Neutrophil (primary cell): Measurements from ENCODE around the gene KITLG.

Experiments used
- H3K27ac ChIP-seq: fragments of 200-600 bp; sonication (generic); 2 replicates; pipeline ENCODE4 v1.5.1; 2016; ENCODE audit warnings: mild to moderate bottlenecking, moderate library complexity
- H3K27me3 ChIP-seq: fragments of 200-600 bp; sonication (generic); 2 replicates; pipeline ENCODE4 v1.6.0; 2016; ENCODE audit warnings: mild to moderate bottlenecking
- H3K36me3 ChIP-seq: fragments of 200-600 bp; sonication (generic); 2 replicates; pipeline ENCODE4 v1.5.1; 2017
- H3K4me1 ChIP-seq, 2 experiments: fragments of 200-600 bp in 1 of 2; sonication (generic) in 1 of 2; 1 replicate in 1 of 2; 2 replicates in 1 of 2; pipeline versions ENCODE4 v1.5.1 to v1.6.1; 2013 to 2016; ENCODE audit warnings: low read depth in 1 of 2, low read length in 1 of 2, mild to moderate bottlenecking in 1 of 2, moderate library complexity in 1 of 2; ENCODE audit not compliant: control insufficient read depth in 1 of 2, insufficient read depth in 1 of 2
- H3K4me3 ChIP-seq, 2 experiments: fragments of 200-600 bp in 1 of 2; sonication (generic) in 1 of 2; 1 replicate in 1 of 2; 2 replicates in 1 of 2; pipeline ENCODE4 v1.5.1; 2013 to 2016; ENCODE audit warnings: low read depth in 1 of 2, low read length in 1 of 2, mild to moderate bottlenecking in 1 of 2, moderate library complexity in 1 of 2
- H3K9me3 ChIP-seq: fragments of 200-600 bp; sonication (generic); 2 replicates; pipeline ENCODE4 v1.5.1; 2016
- TF ChIP-seq, protein P1 (sequence below): fragments of 200-600 bp; sonication (generic); IDR thresholded peaks from 2 replicates; pipeline ENCODE4 v1.5.1; 2016; ENCODE audit warnings: antibody characterized with exemption

KITLG gene

DNA sequence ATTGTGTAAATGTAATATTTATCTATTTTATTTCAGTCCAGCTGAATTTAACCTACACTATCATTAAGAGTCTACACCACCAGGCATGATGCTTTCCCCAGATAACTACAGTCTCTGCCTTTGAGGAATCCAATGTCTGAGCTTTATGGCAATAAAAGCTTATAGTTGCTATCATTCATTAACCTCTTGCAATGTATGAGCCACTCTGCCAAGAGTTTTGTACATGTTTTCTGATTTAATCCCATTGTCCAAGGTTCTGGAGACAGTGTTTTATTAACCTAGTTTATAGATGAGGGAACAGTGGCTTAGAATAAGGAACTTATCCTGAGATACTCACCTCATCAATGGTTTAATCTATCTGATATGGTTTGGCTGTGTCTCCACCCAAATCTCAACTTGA is 17.1 kb upstream of the KITLG start:
- Histone ChIP-seq H3K4me1 (no peaks in the 10 kb centered on the region), H3K36me3 (no peaks in the 10 kb centered on the region), H3K9me3 (no peaks in the 10 kb centered on the region), H3K4me3 (no peak overlapping the region), H3K27ac (no peak overlapping the region), H3K27me3 (no peaks in the 10 kb centered on the region)
- TF ChIP-seq, protein P1, sequence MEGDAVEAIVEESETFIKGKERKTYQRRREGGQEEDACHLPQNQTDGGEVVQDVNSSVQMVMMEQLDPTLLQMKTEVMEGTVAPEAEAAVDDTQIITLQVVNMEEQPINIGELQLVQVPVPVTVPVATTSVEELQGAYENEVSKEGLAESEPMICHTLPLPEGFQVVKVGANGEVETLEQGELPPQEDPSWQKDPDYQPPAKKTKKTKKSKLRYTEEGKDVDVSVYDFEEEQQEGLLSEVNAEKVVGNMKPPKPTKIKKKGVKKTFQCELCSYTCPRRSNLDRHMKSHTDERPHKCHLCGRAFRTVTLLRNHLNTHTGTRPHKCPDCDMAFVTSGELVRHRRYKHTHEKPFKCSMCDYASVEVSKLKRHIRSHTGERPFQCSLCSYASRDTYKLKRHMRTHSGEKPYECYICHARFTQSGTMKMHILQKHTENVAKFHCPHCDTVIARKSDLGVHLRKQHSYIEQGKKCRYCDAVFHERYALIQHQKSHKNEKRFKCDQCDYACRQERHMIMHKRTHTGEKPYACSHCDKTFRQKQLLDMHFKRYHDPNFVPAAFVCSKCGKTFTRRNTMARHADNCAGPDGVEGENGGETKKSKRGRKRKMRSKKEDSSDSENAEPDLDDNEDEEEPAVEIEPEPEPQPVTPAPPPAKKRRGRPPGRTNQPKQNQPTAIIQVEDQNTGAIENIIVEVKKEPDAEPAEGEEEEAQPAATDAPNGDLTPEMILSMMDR, result no peak

DNA sequence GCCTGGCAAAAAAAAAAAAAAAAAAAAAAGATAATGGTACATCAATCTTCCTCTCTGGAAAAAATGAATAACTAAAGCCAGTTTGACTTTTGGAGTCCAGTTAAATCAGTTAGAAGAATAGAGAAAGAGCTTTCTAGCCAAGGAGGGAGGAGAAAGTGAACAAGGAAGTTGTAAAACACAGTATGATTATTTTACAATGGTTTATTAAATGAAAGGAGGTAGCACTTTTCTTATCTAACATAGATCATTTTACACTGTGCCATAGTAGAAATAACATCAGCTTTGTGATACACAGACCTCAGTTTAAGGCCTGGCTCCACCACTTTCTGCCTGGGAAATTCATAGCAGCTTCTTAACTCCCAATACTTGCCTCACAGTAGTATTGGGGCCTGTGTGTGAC is 15.4 kb upstream of the KITLG start:
- no peaks in the 10 kb centered on the region for H3K9me3 ChIP-seq
- TF ChIP-seq, protein P1, result no peak
- H3K27me3 ChIP-seq, result no peaks in the 10 kb centered on the region
- H3K27ac ChIP-seq, result no peak overlapping the region
- H3K4me1 ChIP-seq, result no peaks in the 10 kb centered on the region
- no peaks in the 10 kb centered on the region for H3K36me3 ChIP-seq
- no peak overlapping the region for H3K4me3 ChIP-seq

DNA sequence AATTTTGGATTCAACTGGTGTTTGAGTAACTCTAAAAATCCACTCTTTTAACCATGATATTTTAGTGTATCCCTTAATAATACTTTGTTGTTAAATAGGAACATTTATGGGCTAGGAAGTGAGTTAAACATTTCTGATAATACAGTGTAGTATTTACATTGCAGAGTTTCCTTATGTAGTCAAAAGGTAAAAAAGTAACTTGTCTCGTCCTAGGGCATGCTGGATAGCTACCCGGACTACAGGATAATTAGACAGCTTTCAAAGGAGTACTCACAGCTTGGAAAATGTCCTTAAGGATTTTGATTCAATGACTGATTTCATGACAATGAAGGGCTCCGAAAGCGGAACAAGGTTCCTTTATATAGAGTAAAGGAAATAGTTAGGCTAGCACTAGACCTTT is 14.5 kb upstream of the KITLG start:
- no peaks in the 10 kb centered on the region for H3K4me1 ChIP-seq
- no peaks in the 10 kb centered on the region for H3K36me3 ChIP-seq
- no peaks in the 10 kb centered on the region for H3K27me3 ChIP-seq
- H3K27ac ChIP-seq, result no peak overlapping the region
- no peaks in the 10 kb centered on the region for H3K9me3 ChIP-seq
- no peak overlapping the region for H3K4me3 ChIP-seq
- TF ChIP-seq, protein P1, result no peak

DNA sequence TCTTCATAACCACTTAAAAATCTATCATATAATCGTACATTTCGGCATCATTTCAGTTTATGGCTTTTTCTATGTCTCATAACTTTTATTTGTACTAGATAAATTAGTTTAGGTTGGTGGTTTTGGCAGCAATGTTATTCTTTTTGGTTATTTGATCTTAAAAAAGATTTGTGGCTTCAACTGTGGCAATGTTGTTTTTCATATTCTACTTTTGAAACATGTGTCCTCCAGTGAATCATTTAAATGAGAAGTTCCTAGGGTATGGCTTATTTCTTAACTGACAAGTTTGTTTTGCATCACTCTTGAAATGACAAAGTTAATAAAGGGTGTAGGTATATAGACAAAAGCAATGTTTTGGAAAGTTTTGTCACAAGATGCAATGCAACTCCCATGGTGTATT is 11.1 kb upstream of the KITLG start:
- TF ChIP-seq, protein P1, result no peak
- Histone ChIP-seq H3K4me3 (no peak overlapping the region), H3K4me1 (no peaks in the 10 kb centered on the region), H3K9me3 (no peaks in the 10 kb centered on the region), H3K27ac (no peak overlapping the region), H3K27me3 (no peaks in the 10 kb centered on the region), H3K36me3 (no peaks in the 10 kb centered on the region)

DNA sequence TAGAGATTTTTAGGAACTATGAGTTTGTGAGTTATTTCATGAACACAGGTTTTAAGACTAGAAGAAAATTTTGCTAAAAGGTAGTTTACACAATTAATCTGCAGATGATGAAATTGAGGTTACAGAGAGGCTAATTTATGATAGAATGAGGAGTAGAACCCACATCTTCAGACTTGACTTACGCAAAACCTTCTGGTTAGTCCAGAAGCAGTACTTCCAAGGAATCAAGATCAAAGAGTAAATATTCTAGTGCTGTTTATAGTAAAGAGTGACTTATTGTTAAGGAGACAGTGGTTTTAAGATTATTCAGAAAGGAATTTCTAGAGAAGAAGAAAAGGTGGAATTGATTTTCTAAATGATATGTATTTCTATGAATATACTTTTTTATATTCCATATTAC is 10.6 kb upstream of the KITLG start:
- Histone ChIP-seq H3K9me3 (no peaks in the 10 kb centered on the region), H3K27ac (no peak overlapping the region), H3K27me3 (no peaks in the 10 kb centered on the region), H3K4me1 (no peaks in the 10 kb centered on the region), H3K4me3 (no peak overlapping the region), H3K36me3 (no peaks in the 10 kb centered on the region)
- TF ChIP-seq, protein P1, result no peak

DNA sequence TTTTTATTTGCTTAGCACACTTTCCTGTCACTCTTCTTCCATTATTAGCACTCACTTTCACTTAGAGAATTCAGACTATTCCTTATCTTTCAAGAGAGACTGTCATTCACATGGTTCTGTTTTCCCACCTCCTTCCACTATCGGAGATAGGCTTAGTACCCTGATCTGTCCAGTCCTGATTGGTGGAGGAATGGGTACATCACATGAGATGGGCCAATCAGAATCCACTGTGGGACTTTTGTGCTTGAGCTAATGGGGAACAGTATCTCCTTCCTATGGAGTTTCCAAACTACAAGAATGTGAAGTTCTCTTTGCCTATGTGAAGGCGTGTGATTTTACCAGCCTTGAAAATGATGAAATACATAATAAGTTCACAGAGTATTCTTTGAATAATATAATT is 4.8 kb upstream of the KITLG start:
- no peaks in the 10 kb centered on the region for H3K9me3 ChIP-seq
- H3K4me3 ChIP-seq, result no peak overlapping the region
- no peak overlapping the region for H3K27ac ChIP-seq
- TF ChIP-seq, protein P1, result no peak
- peaks cover 35% of the 10 kb centered on the region for H3K27me3 ChIP-seq
- H3K36me3 ChIP-seq, result no peaks in the 10 kb centered on the region
- peaks cover 4 to 6% of the 10 kb centered on the region in 2 experiments for H3K4me1 ChIP-seq
